HL-60 (cell line): Measurements from ENCODE around the gene CTDP1.

ENCODE experiments used
- CTCF ChIP-seq: IDR thresholded peaks from one replicate; pipeline ENCODE4 v1.5.1; 2011; ENCODE audit warnings: low read length, control low read depth, inconsistent platforms; ENCODE audit not compliant: insufficient read depth
- GABPA ChIP-seq: IDR thresholded peaks from 2 replicates; pipeline ENCODE4 v1.6.1; 2012; ENCODE audit warnings: low read depth
- REST ChIP-seq: IDR thresholded peaks from 2 replicates; pipeline ENCODE4 v1.6.1; 2012; ENCODE audit warnings: low read depth; ENCODE audit not compliant: insufficient replicate concordance

DNA sequence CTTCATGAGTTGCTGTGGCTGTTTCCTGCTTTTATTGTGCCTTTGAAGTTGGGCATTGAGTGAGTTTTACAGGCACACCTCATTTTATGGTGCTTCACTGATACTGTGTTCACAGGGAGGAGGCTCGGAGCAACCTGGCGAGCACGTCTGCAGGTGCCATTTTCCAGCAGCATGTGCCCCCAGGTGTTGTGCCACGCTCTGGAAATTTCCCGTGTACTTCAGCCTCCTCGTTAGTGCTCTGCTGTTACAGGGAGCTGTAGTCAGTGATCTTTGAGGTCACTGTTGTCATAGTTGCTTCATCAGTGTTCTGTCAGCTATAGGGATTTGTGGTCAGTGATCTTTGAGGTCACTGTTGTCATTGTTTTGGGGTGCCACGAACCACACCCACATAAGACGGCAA, 20.1 kb downstream of the CTDP1 start:
- no peak for TF ChIP-seq CTCF
- TF ChIP-seq REST, result no peak
- TF ChIP-seq GABPA, result no peak
